Midbrain (tissue), 1 donor: ENCODE measurements around the gene NKX6-2.
"Not testable (repeated sequence)": the region's sequence is repeated elsewhere in the genome, so short reads cannot be mapped to it uniquely, and the experiment has no call there.

Experiments used
- DNase-seq: peaks from one replicate; lab custom pipeline; 2025; lab: John Stamatoyannopoulos, UW

The NKX6-2 gene

DNA sequence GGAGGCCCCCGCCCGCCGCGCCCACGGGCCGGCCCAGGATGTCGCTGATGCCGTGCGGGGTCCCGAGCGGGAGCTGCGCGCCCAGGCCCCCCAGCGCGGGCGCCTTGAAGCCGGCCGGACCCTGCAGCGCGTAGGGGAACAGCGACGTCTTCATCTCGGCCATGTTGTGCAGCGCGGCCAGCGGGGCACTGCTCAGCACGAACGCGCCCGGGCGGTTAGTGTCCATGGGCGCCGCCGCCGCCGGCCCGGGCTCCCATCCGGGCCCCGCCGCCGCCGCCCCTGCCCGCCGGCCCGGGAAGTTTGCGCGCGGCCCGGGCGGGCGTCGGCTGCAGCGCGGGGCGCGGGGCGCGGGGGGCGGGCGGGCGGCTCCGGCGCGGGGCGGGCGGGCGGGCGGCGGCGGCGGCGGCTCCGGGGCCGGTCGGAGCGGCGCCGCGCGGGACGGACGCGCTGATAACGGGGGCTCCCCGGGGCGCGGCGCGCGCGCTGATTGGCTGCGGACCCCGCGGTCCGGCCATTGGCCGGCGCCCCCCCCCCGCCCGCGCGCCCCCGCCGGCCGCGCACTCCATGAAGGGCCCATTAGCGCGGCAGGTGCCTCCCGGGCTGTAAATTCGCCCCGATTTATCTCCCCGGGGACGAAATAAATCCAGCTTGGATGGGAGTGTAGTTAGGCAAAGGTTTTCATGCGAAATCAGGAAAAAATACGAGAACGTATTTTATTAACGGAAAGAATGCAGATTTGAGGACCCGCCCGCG, at the start of gene NKX6-2:
NKX6-2 (minus strand) TSS at position 425 of the 753 bp plus-strand sequence; CDS start at position 226, 199 bp downstream.
- DNase-seq, result peak; percentile 74

- no peak for DNase-seq
Observed at GRCh38 chr10:132834891-132835847, 49.2 kb upstream of the NKX6-2 start.

DNA sequence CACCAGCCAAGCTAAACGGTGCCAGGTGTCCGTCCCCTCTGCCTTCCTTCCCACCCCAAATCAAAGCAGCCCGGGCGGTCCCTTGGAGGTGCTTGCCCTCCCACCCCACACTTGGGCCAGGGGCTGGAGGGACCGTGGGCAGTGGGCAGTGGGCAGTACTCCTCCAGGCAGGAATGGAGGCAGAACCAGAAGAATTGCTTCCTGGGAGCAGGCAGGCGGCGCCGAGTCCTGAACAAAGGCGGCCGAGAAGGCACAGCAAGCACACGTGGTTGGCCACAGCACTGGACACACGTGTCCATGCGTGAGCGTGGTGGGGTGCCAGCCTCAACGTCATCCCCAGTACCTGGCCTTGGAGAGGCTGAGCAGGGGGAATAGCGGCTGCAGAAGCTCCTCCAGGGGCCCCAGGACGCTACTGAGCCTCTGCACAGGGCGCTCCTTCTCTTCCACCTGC, 48.4 kb upstream of the NKX6-2 start:
- DNase-seq, result no peak

- no peak for DNase-seq
Observed at GRCh38 chr10:132833421-132834111, 47.6 kb upstream of the NKX6-2 start.

DNA sequence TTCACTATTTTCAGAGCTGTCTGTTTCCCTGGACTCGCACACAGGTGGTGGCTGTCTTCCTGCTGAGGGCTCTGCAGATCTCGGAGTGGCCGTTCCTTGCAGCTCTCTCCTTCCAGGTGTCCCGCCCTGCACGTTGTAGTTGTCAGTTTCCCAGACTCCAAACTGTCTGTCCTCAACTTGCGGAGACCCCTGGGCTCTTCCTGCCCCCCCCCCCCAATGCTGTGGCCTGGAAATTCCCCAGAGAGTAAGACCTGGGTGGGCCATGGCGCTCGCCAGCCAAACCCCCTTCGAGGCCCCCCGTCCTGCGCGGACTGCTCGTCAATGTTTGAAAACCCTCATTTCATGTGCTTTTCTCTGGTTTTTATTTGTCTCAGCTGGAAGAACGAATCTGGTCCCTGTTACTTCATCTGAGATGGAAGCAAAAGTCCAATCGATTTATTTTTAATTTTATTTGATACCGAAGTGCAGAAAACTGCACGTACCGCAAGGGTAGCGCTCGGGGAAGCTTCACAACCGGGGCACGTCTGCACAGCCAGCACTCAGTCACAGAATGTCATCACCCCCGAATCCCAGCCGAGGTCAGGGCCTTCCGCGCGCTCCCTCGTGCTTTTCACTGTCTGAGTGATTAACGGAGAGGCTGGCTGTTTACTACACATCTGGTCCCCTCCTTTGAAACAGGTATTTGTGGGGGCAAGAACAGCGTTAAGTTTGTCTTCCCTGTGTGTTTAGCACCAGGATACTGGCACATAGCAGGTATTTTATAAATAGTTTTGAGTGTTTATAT, 46.4 kb upstream of the NKX6-2 start:
- DNase-seq, result no peak

DNA sequence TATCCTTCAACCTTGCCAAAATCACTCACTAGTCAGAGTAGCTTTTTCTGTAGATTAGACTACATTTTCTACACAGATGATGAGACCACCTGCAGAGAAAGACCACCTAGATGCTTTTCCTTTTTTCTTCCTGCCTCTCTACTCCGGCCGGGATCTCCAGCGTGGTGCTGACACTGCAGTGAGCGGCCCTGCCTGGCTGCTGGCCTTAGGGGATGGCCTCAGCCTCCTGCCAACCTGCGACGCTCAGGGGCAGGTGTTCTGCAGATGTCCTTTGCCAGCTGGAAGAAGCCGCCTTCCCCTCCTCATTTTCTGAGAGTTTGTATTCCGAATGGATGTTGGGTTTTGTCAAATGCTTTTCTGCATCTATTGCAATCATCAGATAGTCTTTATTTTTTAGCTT, 43.5 kb upstream of the NKX6-2 start:
- DNase-seq, result no peak

GRCh38 chr10:132828681-132829080, 42.7 kb upstream of the NKX6-2 start:
- DNase-seq, result no peak

GRCh38 chr10:132827861-132828539, 42.1 kb upstream of the NKX6-2 start:
- DNase-seq, result no peak

DNA sequence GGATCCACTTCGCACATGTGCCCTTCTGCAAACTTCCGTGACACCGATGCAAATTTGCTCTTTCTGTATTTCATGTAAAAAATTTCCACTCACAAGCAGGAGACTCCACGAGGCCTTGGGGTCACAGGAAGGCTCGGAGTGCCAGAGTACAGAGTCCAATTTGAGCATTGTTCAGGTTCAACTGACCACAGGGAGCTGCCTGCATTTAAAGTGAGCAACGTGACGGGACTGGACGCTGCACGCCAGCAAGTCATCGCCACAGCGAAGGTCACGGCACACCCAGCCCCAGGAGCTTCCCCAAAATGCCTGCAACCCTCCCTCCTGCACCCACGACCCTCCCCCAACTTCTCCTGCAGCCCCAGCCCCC, 41.5 kb upstream of the NKX6-2 start:
- DNase-seq, result no peak

- DNase-seq, result no peak
Observed at GRCh38 chr10:132826524-132827422, 40.8 kb upstream of the NKX6-2 start.

- DNase-seq, result not testable (repeated sequence)
Observed at GRCh38 chr10:132825783-132826523, 40.0 kb upstream of the NKX6-2 start.

- no peak for DNase-seq
Observed at GRCh38 chr10:132820056-132820455, 34.1 kb upstream of the NKX6-2 start.

DNA sequence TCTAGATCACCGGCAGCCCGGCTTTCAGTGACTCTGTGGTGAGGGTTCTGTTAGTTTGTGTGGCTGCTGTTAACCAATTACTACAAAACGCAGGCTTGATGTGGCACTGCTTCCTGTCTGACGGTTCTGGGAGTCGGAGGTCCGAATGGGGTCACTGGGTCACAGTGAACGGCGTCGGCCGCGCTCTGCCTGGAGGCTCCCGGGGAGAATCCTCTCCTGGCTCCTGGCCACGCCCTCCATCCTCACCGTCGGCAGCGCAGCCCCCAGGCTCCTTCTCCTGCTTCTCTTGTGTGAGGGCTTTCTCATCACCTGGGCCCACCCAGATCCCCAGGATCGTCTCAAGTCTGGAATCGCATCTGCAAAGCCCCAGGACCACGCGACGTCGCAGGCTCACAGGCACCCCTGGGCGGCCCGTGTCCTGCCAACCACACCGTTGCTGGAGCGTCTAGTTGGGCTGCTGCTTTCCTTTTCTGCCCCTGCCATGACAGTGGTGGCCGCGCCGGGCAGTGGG, 31.8 kb upstream of the NKX6-2 start:
- no peak for DNase-seq

DNA sequence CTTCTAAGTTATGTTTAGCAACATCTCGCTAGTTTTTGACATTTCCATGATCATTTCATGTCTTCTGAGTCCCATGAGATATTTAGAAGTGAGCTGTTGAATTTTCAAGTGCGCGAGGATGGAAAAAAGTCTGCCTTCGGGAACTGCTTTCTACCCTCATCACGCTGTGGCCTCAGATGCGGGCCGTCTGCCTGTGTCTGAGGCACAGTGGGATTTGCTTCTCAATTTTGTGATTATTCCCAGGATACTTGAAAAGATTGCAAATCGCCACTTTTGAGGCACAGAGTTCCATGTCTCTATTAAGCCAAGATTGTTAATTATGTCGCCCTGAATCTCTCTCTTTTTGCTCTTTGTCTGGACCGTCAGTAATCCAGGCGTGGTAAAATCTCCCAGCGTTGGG, 30.8 kb upstream of the NKX6-2 start:
- DNase-seq, result no peak

DNA sequence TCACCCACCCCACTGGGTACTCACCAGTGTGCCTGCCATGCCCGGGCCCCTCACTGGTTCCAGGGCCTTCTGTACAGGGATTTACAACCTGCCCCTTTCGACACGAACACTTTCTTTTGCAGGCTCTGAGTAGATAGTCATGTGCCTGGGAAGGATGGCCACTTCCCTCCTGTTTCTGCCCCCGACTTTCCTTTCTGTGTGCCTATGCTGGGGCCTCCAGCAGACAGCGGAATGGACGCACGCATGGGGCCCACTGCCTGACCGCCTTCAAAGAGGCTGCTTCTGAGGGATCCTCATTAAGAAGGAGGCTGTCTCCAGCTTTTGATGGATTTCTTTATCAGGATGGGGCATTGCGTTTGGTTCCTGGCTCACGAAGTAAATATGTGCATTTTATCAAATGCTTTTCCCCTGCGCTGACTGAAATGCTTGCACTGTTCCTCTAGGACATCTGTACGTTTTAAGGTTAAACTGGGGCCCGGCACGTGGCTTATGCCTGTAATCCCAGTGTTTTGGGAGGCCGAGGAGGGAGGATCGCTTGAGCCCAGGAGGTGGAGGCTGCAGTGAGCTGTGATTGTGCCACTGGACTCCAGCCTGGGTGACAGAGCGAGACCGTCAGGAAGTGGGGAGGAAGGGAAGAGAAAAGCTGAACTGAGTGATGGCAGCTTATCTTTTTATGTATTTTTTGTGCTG, 29.4 kb upstream of the NKX6-2 start:
- no peak for DNase-seq

DNA sequence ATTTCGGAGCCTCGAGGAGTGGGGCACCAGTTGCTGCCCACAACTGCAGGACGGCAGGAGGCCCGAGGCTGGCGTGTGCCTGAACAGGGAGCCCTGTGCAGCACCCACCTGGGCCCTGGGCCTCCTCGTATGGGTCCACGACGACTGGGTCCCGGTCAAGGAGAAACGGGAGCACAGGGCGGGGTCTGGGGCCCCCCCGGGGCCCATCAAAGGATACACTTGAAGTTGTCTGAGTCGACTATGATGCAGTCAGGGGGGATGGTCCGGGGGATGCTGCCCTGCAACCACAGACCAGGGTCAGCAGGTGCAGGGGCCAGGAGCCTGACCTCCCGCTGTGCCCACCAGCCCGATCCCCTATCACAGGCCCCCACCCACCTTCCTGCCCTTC, 28.5 kb upstream of the NKX6-2 start:
- no peak for DNase-seq

GRCh38 chr10:132813560-132814468, 27.9 kb upstream of the NKX6-2 start:
- DNase-seq, result no peak
